ENCODE results near the gene PSMD10.

DNA sequence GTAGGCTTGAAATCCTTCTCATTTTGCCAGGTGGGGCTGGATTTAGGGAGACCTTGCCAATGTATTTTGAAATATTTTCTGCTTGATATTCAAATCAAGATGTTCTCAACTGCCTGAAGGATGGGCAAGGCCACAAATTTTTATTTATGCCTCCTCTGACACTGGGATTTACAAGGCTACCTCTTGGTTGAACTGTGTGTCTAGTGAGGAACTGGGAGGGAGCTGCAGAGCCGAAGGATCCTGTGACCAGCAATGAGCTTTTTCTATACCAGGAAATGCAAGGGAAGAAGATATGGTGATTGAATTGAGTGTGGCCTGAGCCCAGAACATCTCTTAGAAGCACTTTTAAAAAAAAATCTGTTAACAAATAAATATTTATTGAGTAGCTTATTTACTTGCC lies 31.5 kb downstream of the PSMD10 start:
- TF ChIP-seq EZH2 (IDR thresholded peaks at IDR 0.05; ENCODE audit: borderline replicate concordance, low read length), result no peak
- no peak for TF ChIP-seq CTCF (IDR thresholded peaks at IDR 0.05; ENCODE audit: low read length)
